PFSK-1 (cell line): ENCODE measurements around the gene RPA3.

Experiments used
- FOXP2 ChIP-seq: optimal IDR thresholded peaks from 2 replicates; pipeline ENCODE3; 2011; ENCODE audit warnings: borderline replicate concordance, control low read depth, inconsistent platforms; ENCODE audit not compliant: insufficient read depth; ENCODE audit errors: extremely low read length, extremely low read depth
- POLR2AphosphoS5 ChIP-seq: IDR thresholded peaks from 2 replicates; pipeline ENCODE4 v1.6.1; 2012; ENCODE audit warnings: low read depth, mild to moderate bottlenecking, control low read depth, low read length, moderate library complexity
- SIN3A ChIP-seq: IDR thresholded peaks from 2 replicates; pipeline ENCODE4 v1.6.1; 2012; ENCODE audit warnings: mild to moderate bottlenecking, low read length, moderate library complexity, borderline replicate concordance; ENCODE audit not compliant: insufficient read depth
- TAF1 ChIP-seq: IDR thresholded peaks from 2 replicates; pipeline ENCODE4 v1.6.1; 2012; ENCODE audit warnings: low read length, control low read depth, borderline replicate concordance; ENCODE audit not compliant: insufficient read depth
- TF ChIP-seq, protein P1 (sequence below), 2 experiments: IDR thresholded peaks; 2 replicates each; pipeline versions ENCODE4 v1.6.1 to v1.8.0; 2011 to 2012; ENCODE audit warnings: low read depth in 2 of 2, low read length in 2 of 2, control low read depth in 1 of 2, inconsistent platforms in 1 of 2, mild to moderate bottlenecking in 1 of 2, moderate library complexity in 1 of 2; ENCODE audit not compliant: insufficient read depth in 1 of 2

RPA3 gene

DNA sequence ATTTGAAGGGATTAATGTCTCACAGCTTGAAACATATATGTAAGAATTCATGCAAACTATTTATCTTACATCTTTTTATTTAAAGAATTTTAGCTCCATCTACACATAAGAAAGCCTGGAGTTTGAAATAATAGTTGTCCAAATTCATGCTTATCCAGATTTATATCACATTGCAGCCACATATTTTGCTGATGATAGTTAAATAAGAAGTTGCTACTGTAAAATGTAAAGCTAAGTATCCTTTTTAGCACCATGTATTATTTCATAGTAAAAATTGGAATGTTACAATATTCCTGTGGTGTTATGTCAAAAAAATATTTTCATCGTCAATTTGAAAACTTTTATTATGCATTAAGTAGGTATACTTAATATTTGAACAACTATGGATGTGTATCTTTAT, 105.2 kb downstream of the RPA3 start:
- TF ChIP-seq, protein P1, sequence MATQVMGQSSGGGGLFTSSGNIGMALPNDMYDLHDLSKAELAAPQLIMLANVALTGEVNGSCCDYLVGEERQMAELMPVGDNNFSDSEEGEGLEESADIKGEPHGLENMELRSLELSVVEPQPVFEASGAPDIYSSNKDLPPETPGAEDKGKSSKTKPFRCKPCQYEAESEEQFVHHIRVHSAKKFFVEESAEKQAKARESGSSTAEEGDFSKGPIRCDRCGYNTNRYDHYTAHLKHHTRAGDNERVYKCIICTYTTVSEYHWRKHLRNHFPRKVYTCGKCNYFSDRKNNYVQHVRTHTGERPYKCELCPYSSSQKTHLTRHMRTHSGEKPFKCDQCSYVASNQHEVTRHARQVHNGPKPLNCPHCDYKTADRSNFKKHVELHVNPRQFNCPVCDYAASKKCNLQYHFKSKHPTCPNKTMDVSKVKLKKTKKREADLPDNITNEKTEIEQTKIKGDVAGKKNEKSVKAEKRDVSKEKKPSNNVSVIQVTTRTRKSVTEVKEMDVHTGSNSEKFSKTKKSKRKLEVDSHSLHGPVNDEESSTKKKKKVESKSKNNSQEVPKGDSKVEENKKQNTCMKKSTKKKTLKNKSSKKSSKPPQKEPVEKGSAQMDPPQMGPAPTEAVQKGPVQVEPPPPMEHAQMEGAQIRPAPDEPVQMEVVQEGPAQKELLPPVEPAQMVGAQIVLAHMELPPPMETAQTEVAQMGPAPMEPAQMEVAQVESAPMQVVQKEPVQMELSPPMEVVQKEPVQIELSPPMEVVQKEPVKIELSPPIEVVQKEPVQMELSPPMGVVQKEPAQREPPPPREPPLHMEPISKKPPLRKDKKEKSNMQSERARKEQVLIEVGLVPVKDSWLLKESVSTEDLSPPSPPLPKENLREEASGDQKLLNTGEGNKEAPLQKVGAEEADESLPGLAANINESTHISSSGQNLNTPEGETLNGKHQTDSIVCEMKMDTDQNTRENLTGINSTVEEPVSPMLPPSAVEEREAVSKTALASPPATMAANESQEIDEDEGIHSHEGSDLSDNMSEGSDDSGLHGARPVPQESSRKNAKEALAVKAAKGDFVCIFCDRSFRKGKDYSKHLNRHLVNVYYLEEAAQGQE (IDR thresholded peaks at IDR 0.05; ENCODE audit: insufficient read depth in 1 of 2, low read depth in 2 of 2, low read length in 2 of 2), result no peak
- no peak for TF ChIP-seq TAF1
- TF ChIP-seq FOXP2, result no peak
- no peak for TF ChIP-seq SIN3A
- no peak for TF ChIP-seq POLR2AphosphoS5

- TF ChIP-seq TAF1, result no peak
- TF ChIP-seq SIN3A, result no peak
- TF ChIP-seq POLR2AphosphoS5, result no peak
- TF ChIP-seq FOXP2, result no peak
- TF ChIP-seq, protein P1 (IDR thresholded peaks at IDR 0.05; ENCODE audit: insufficient read depth in 1 of 2, low read depth in 2 of 2, low read length in 2 of 2), result no peak
Observed at GRCh38 chr7:7612519-7612918, 105.9 kb downstream of the RPA3 start.

- TF ChIP-seq TAF1 (no peak), FOXP2 (no peak), SIN3A (no peak), POLR2AphosphoS5 (no peak)
Observed at GRCh38 chr7:7609330-7609729, 109.1 kb downstream of the RPA3 start.

GRCh38 chr7:7607010-7607409, 111.4 kb downstream of the RPA3 start:
- TF ChIP-seq POLR2AphosphoS5 (no peak), TAF1 (no peak), FOXP2 (no peak), SIN3A (no peak)
- TF ChIP-seq, protein P1 (IDR thresholded peaks at IDR 0.05; ENCODE audit: insufficient read depth in 1 of 2, low read depth in 2 of 2, low read length in 2 of 2), result no peak

DNA sequence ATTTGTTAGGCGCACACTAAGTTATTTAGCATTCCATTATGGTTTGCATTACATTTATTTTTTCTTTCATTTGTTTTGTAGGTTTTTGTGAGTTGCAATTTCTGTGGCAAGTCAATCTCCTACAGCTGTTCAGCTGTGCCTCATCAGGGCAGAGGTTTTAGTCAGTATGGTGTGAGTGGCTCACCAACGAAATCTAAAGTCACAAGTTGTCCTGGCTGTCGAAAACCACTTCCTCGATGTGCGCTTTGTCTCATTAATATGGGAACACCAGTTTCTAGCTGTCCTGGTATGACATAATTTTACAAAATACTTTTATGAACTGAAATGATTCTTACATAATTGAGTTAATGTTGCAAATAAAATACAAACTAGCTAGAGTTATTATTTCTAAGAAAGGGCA, 122.2 kb downstream of the RPA3 start:
- TF ChIP-seq, protein P1 (IDR thresholded peaks at IDR 0.05; ENCODE audit: insufficient read depth in 1 of 2, low read depth in 2 of 2, low read length in 2 of 2), result no peak
